HepG2 (cell line): ENCODE measurements around the gene C1S. TPM values are rescaled to one million over a fixed set of nuclear protein-coding genes. Genes with fewer than 3 reads are reported as not detected.

Experiments
- DMAP1 ChIP-seq: IDR thresholded peaks from 2 replicates; pipeline ENCODE4 v1.6.1; 2016
- HCFC1 ChIP-seq: fragments of 150-350 bp; IDR thresholded peaks from 2 replicates; pipeline ENCODE4 v1.6.1; 2014; ENCODE audit warnings: low read depth, low read length
- MED8 ChIP-seq: sonication (generic); formaldehyde crosslinking; IDR thresholded peaks from 2 replicates; pipeline ENCODE4 v1.8.1; 2023; ENCODE audit warnings: mild to moderate bottlenecking, missing genetic modification reagents; ENCODE audit not compliant: insufficient replicate concordance
- POLR2A ChIP-seq, 2 experiments: IDR thresholded peaks; 2 replicates each; pipeline ENCODE4 v1.6.1; 2011; ENCODE audit warnings: low read depth in 2 of 2, low read length in 2 of 2, mild to moderate bottlenecking in 1 of 2, moderate library complexity in 1 of 2; ENCODE audit not compliant: insufficient read depth in 1 of 2
- POLR2AphosphoS2 ChIP-seq: IDR thresholded peaks from 2 replicates; pipeline ENCODE4 v1.6.1; 2011; ENCODE audit warnings: low read depth, low read length, improper control_type of control experiment
- TEAD3 ChIP-seq: optimal IDR thresholded peaks from 2 replicates; pipeline ENCODE3; 2016; ENCODE audit warnings: borderline replicate concordance
- TOE1 ChIP-seq: sonication (generic); formaldehyde crosslinking; IDR thresholded peaks from 2 replicates; pipeline ENCODE4 v1.4.0; 2020; ENCODE audit warnings: mild to moderate bottlenecking, missing genetic modification reagents
- ZNF136 ChIP-seq: sonication (generic); formaldehyde crosslinking; IDR thresholded peaks from 2 replicates; pipeline ENCODE4 v1.8.1; 2022; ENCODE audit warnings: low read depth, mild to moderate bottlenecking, moderate library complexity, missing genetic modification reagents
- ZNF616 ChIP-seq: sonication (generic); formaldehyde crosslinking; IDR thresholded peaks from 2 replicates; pipeline ENCODE4 v1.5.0; 2020; ENCODE audit warnings: low read depth, mild to moderate bottlenecking, missing genetic modification reagents
- ZNF674 ChIP-seq: sonication (generic); formaldehyde crosslinking; IDR thresholded peaks from 2 replicates; pipeline ENCODE4 v1.5.0; 2020; ENCODE audit warnings: low read depth, mild to moderate bottlenecking, missing genetic modification reagents
- ZSCAN20 ChIP-seq: sonication (generic); formaldehyde crosslinking; IDR thresholded peaks from 2 replicates; pipeline ENCODE4 v1.4.0; 2020; ENCODE audit warnings: missing genetic modification reagents, mild to moderate bottlenecking, borderline replicate concordance
- polyA plus RNA-seq, 8 experiments: library from polyadenylated mRNA; depleted of rRNA in 3 of 8; stranded (reverse) in 7 of 8; unstranded in 1 of 8; fragments of >200 nt; fragmentation: Illumina TruSeq in 4 of 8; extraction: Trizol in 4 of 8; gene quantifications; 2 replicates each; pipeline versions ENCODE4 v1.2.1 to v1.2.3, GENCODE V29; 2011 to 2016; ENCODE audit warnings: low read depth in 4 of 8, missing spikeins in 1 of 8, mixed read lengths in 1 of 8; ENCODE audit not compliant: insufficient read depth in 1 of 8
- total RNA-seq, 5 experiments: library from RNA; depleted of rRNA; stranded (reverse); fragments of >200 nt; fragmentation: Illumina TruSeq; extraction: Trizol; gene quantifications; 2 replicates each; pipeline ENCODE4 v1.2.3, GENCODE V29; 2016; ENCODE audit warnings: low read depth in 1 of 5
- TF ChIP-seq, protein P1 (sequence below): sonication (generic); formaldehyde crosslinking; IDR thresholded peaks from 2 replicates; pipeline ENCODE4 v1.4.0; 2020; ENCODE audit warnings: missing genetic modification reagents, borderline replicate concordance
- TF ChIP-seq, protein P2 (sequence below): sonication (generic); formaldehyde crosslinking; IDR thresholded peaks from 2 replicates; pipeline ENCODE4 v1.4.0; 2020; ENCODE audit warnings: mild to moderate bottlenecking, missing genetic modification reagents
- TF ChIP-seq, protein P3 (sequence below): sonication (generic); formaldehyde crosslinking; IDR thresholded peaks from 2 replicates; pipeline ENCODE4 v1.4.0; 2020; ENCODE audit warnings: missing genetic modification reagents
- TF ChIP-seq, protein P4 (sequence below), 2 experiments: sonication (generic) in 1 of 2; formaldehyde crosslinking in 1 of 2; IDR thresholded peaks; 2 replicates each; pipeline versions ENCODE4 v1.4.0 to v1.6.1; 2018 to 2020; ENCODE audit warnings: missing genetic modification reagents in 2 of 2, borderline replicate concordance in 1 of 2, low read depth in 1 of 2, mild to moderate bottlenecking in 1 of 2, missing biosample characterization in 1 of 2

The C1S gene
- total and polyA plus RNA-seq, 2 of the 13 experiments (the other 11 are each of a cell fraction or from before 2014, with no cell fraction given): 14.5 to 18.2 TPM

DNA sequence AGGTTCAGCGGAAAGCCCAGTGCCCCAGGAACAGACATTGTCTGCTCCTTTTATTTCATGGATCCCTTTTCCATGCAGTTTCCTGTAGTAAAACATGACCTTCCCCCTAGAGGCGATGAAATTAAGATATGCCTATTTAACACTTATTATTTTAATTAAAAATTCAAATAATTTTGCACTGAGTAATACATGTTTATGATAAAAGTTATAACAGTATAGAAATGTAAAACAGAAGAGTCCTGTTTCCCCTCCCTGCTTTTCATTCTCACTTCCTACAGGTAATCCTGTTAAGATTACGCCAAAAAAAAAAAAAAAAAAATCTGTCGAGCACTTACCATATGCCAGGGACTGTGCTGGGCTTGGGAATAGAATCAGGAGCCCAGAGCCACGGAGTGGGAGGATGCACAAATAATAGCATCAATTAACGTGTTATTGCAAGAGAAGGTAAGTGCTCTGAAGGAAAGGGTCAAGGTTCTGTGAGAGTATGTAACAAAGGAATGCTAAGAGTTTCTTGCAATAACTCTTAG, 41.4 kb upstream of the C1S start (continued):
- TF ChIP-seq, protein P1, sequence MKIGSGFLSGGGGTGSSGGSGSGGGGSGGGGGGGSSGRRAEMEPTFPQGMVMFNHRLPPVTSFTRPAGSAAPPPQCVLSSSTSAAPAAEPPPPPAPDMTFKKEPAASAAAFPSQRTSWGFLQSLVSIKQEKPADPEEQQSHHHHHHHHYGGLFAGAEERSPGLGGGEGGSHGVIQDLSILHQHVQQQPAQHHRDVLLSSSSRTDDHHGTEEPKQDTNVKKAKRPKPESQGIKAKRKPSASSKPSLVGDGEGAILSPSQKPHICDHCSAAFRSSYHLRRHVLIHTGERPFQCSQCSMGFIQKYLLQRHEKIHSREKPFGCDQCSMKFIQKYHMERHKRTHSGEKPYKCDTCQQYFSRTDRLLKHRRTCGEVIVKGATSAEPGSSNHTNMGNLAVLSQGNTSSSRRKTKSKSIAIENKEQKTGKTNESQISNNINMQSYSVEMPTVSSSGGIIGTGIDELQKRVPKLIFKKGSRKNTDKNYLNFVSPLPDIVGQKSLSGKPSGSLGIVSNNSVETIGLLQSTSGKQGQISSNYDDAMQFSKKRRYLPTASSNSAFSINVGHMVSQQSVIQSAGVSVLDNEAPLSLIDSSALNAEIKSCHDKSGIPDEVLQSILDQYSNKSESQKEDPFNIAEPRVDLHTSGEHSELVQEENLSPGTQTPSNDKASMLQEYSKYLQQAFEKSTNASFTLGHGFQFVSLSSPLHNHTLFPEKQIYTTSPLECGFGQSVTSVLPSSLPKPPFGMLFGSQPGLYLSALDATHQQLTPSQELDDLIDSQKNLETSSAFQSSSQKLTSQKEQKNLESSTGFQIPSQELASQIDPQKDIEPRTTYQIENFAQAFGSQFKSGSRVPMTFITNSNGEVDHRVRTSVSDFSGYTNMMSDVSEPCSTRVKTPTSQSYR: no peak
- TF ChIP-seq HCFC1 (no peak), ZNF616 (CRISPR knock-in tag) (no peak), POLR2AphosphoS2 (no peak), POLR2A (IDR thresholded peaks at IDR 0.05; ENCODE audit: insufficient read depth in 1 of 2, low read depth in 2 of 2, low read length in 2 of 2) (0 out of 4 replicates have a peak, but pooled peaks of 1 of the 2 experiments have one; percentile 18), ZNF136 (CRISPR knock-in tag) (no peak), TEAD3 (CRISPR knock-in tag) (no peak), ZNF674 (CRISPR knock-in tag) (no peak), MED8 (CRISPR knock-in tag) (peak; percentile 5), DMAP1 (CRISPR knock-in tag) (no peak), TOE1 (CRISPR knock-in tag) (no peak), ZSCAN20 (peak; percentile 7; the same call in 1 of the 2 replicates)
- TF ChIP-seq, protein P2, sequence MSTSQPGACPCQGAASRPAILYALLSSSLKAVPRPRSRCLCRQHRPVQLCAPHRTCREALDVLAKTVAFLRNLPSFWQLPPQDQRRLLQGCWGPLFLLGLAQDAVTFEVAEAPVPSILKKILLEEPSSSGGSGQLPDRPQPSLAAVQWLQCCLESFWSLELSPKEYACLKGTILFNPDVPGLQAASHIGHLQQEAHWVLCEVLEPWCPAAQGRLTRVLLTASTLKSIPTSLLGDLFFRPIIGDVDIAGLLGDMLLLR: no peak
- TF ChIP-seq, protein P3, sequence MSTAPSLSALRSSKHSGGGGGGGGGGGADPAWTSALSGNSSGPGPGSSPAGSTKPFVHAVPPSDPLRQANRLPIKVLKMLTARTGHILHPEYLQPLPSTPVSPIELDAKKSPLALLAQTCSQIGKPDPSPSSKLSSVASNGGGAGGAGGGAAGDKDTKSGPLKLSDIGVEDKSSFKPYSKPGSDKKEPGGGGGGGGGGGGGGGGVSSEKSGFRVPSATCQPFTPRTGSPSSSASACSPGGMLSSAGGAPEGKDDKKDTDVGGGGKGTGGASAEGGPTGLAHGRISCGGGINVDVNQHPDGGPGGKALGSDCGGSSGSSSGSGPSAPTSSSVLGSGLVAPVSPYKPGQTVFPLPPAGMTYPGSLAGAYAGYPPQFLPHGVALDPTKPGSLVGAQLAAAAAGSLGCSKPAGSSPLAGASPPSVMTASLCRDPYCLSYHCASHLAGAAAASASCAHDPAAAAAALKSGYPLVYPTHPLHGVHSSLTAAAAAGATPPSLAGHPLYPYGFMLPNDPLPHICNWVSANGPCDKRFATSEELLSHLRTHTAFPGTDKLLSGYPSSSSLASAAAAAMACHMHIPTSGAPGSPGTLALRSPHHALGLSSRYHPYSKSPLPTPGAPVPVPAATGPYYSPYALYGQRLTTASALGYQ (CRISPR knock-in tag): peak; percentile 15; the same call in 1 of the 2 replicates
- TF ChIP-seq, protein P4, sequence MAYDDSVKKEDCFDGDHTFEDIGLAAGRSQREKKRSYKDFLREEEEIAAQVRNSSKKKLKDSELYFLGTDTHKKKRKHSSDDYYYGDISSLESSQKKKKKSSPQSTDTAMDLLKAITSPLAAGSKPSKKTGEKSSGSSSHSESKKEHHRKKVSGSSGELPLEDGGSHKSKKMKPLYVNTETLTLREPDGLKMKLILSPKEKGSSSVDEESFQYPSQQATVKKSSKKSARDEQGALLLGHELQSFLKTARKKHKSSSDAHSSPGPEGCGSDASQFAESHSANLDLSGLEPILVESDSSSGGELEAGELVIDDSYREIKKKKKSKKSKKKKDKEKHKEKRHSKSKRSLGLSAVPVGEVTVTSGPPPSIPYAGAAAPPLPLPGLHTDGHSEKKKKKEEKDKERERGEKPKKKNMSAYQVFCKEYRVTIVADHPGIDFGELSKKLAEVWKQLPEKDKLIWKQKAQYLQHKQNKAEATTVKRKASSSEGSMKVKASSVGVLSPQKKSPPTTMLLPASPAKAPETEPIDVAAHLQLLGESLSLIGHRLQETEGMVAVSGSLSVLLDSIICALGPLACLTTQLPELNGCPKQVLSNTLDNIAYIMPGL (CRISPR knock-in tag; IDR thresholded peaks at IDR 0.05; ENCODE audit: borderline replicate concordance in 1 of 2, low read depth in 1 of 2): 0 out of 4 replicates have a peak, but pooled peaks of 1 of the 2 experiments have one; percentile 19
